Vagina (tissue), 2 donors: Measurements from ENCODE around the gene GAN.

ENCODE experiments used
- CTCF ChIP-seq, 3 experiments: fragments of 450-650 bp in 2 of 3; fragments of 200-600 bp in 1 of 3; sonication (generic) in 1 of 3; IDR thresholded peaks; one replicate each; pipeline ENCODE4 v1.5.1; 2017 to 2019; ENCODE audit warnings: antibody characterized with exemption in 3 of 3, mild to moderate bottlenecking in 2 of 3, moderate library complexity in 2 of 3
- POLR2A ChIP-seq, 2 donors: fragments of 450-650 bp; IDR thresholded peaks; one replicate each; pipeline ENCODE4 v1.6.1; 2017; ENCODE audit warnings: antibody characterized with exemption in 2 of 2, mild to moderate bottlenecking in 2 of 2, moderate library complexity in 2 of 2
- POLR2AphosphoS5 ChIP-seq, 2 donors: sonication (generic); formaldehyde crosslinking; IDR thresholded peaks; one replicate each; pipeline ENCODE4 v1.9.0; 2017; ENCODE audit warnings: antibody characterized with exemption in 2 of 2, mild to moderate bottlenecking in 2 of 2, low read depth in 1 of 2; ENCODE audit not compliant: insufficient read depth in 1 of 2

- TF ChIP-seq POLR2AphosphoS5 (IDR thresholded peaks at IDR 0.05; ENCODE audit: insufficient read depth in 1 of 2, low read depth in 1 of 2): no peak
- TF ChIP-seq POLR2A (IDR thresholded peaks at IDR 0.05): no peak
- TF ChIP-seq CTCF (IDR thresholded peaks at IDR 0.05): no peak
Measured at GRCh38 chr16:81419806-81420205, 105.0 kb downstream of the GAN start.
